GM12878 (cell line): ENCODE measurements around the gene NELFB. TPM values are rescaled to one million over a fixed set of nuclear protein-coding genes. Genes with fewer than 3 reads are reported as not detected.

Source experiments
- ATAC-seq: fragments of 200-7000 bp; cut with Tn5 transposase; 3 replicates; pipeline ENCODE4 v1.9.1; 2020; ENCODE audit warnings: mild to moderate bottlenecking, moderate library complexity
- BruUV-seq: library from RNA; stranded (reverse); fragments of 400-500 nt; replicated peaks from 2 replicates; lab custom pipeline; 2021; lab: Mats Ljungman, UMichigan
- CTCF ChIA-PET: fragments of 300-600 bp; sonication (Branson Sonifier 250); formaldehyde crosslinking; extraction: SDS; loops from one replicate; lab custom pipeline; 2021; ENCODE audit warnings: inconsistent platforms; lab: Yijun Ruan, JAX
- POLR2A ChIA-PET: fragments of 350-600 bp; formaldehyde crosslinking; extraction: SDS; loops from one replicate; lab custom pipeline; 2021; ENCODE audit warnings: inconsistent platforms; lab: Charles Lee
- RAD21 ChIA-PET: fragments of 300-600 bp; sonication (Branson Sonifier 250); formaldehyde crosslinking; loops from one replicate; lab custom pipeline; 2023; ENCODE audit warnings: antibody characterized with exemption; ENCODE audit not compliant: unreplicated experiment; lab: Charles Lee
- SMC1A ChIA-PET: fragments of 300-600 bp; sonication (Branson Sonifier 250); formaldehyde crosslinking; loops from one replicate; lab custom pipeline; 2023; ENCODE audit not compliant: unreplicated experiment, uncharacterized antibody; lab: Charles Lee
- DNase-seq: peaks from one replicate; pipeline ENCODE4 v3.0.0-alpha.2; 2011; ENCODE audit warnings: low read depth, low spot score
- FAIRE-seq: peaks from 3 replicates; lab custom pipeline; 2011; peaks lifted over from hg19 to GRCh38; lab: Jason Lieb, UNC
- H2AFZ ChIP-seq: 2 replicates; pipeline ENCODE4 v1.6.0; 2011; ENCODE audit warnings: low read depth, low read length, control low read depth; ENCODE audit not compliant: control insufficient read depth
- H3K27ac ChIP-seq: 2 replicates; pipeline ENCODE4 v1.5.1; 2011; ENCODE audit warnings: control low read depth; ENCODE audit not compliant: control insufficient read depth, insufficient read depth
- H3K27me3 ChIP-seq, 2 experiments: replicated peaks in 1 of 2; 2 replicates each; pipeline versions ENCODE4 v1.6.0 to v1.6.1; 2011; ENCODE audit warnings: low read length in 1 of 2; ENCODE audit not compliant: control insufficient read depth in 2 of 2, insufficient read depth in 2 of 2
- H3K36me3 ChIP-seq, 2 experiments: 2 replicates each; pipeline ENCODE4 v1.5.1; 2011; ENCODE audit warnings: low read length in 1 of 2; ENCODE audit not compliant: control insufficient read depth in 2 of 2, insufficient read depth in 2 of 2
- H3K4me1 ChIP-seq: 2 replicates; pipeline ENCODE4 v1.6.1; 2011; ENCODE audit warnings: mild to moderate bottlenecking, low read length, moderate library complexity, mixed read lengths; ENCODE audit not compliant: control insufficient read depth, insufficient read depth
- H3K4me2 ChIP-seq: 2 replicates; pipeline ENCODE4 v1.6.0; 2011; ENCODE audit warnings: control low read depth; ENCODE audit not compliant: control insufficient read depth, insufficient read depth
- H3K4me3 ChIP-seq: fragments of 200-600 bp; sonication (generic); 2 replicates; pipeline ENCODE4 v1.5.1; 2016
- H3K79me2 ChIP-seq: 2 replicates; pipeline ENCODE4 v1.6.0; 2011; ENCODE audit warnings: low read length; ENCODE audit not compliant: control insufficient read depth, insufficient read depth
- H3K9ac ChIP-seq: 2 replicates; pipeline ENCODE4 v1.8.0; 2011; ENCODE audit warnings: low read length, control low read depth, mixed read lengths; ENCODE audit not compliant: control insufficient read depth, insufficient read depth
- H3K9me3 ChIP-seq: replicated peaks from 3 replicates; pipeline ENCODE4 v1.5.1; 2011; ENCODE audit warnings: mild to moderate bottlenecking, low read length; ENCODE audit not compliant: control insufficient read depth, insufficient read depth
- H4K20me1 ChIP-seq: 2 replicates; pipeline ENCODE4 v1.6.0; 2011; ENCODE audit not compliant: control insufficient read depth, insufficient read depth
- BHLHE40 ChIP-seq, 2 experiments: fragments of 450-650 bp in 1 of 2; IDR thresholded peaks; 2 replicates each; pipeline ENCODE4 v1.6.1; 2011 to 2017; ENCODE audit warnings: low read depth in 2 of 2, borderline replicate concordance in 1 of 2, improper control_type of control experiment in 1 of 2, low read length in 1 of 2, mild to moderate bottlenecking in 1 of 2
- FOXK2 ChIP-seq: fragments of 450-650 bp; IDR thresholded peaks from 2 replicates; pipeline ENCODE4 v1.6.1; 2017; ENCODE audit warnings: mild to moderate bottlenecking, moderate library complexity
- MTA2 ChIP-seq: fragments of 450-650 bp; IDR thresholded peaks from 2 replicates; pipeline ENCODE4 v1.6.1; 2016; ENCODE audit warnings: low read depth, mild to moderate bottlenecking, moderate library complexity
- NFXL1 ChIP-seq: fragments of 450-650 bp; IDR thresholded peaks from 2 replicates; pipeline ENCODE4 v1.6.1; 2017; ENCODE audit warnings: antibody characterized with exemption, mild to moderate bottlenecking, borderline replicate concordance
- POU2F2 ChIP-seq: IDR thresholded peaks from 3 replicates; pipeline ENCODE4 v1.6.1; 2011; ENCODE audit warnings: low read depth, mild to moderate bottlenecking, low read length, borderline replicate concordance
- SMAD1 ChIP-seq: fragments of 450-650 bp; IDR thresholded peaks from 2 replicates; pipeline ENCODE4 v1.6.1; 2018; ENCODE audit warnings: mild to moderate bottlenecking, low read depth; ENCODE audit not compliant: partially characterized antibody
- SMARCA5 ChIP-seq: fragments of 450-650 bp; IDR thresholded peaks from 2 replicates; pipeline ENCODE4 v1.6.1; 2017; ENCODE audit warnings: mild to moderate bottlenecking
- TAF1 ChIP-seq: IDR thresholded peaks from 2 replicates; pipeline ENCODE4 v1.6.1; 2011; ENCODE audit warnings: mild to moderate bottlenecking, low read depth, low read length, borderline replicate concordance
- YBX1 ChIP-seq: fragments of 450-650 bp; IDR thresholded peaks from 2 replicates; pipeline ENCODE4 v1.6.1; 2016; ENCODE audit warnings: antibody characterized with exemption
- ZNF207 ChIP-seq: fragments of 450-650 bp; IDR thresholded peaks from 2 replicates; pipeline ENCODE4 v1.6.1; 2014; ENCODE audit warnings: antibody characterized with exemption, mild to moderate bottlenecking, borderline replicate concordance
- ZNF622 ChIP-seq: fragments of 450-650 bp; IDR thresholded peaks from 2 replicates; pipeline ENCODE4 v1.6.1; 2017; ENCODE audit warnings: mild to moderate bottlenecking, inconsistent platforms
- WGBS: methylation state at CpG from one replicate; pipeline ENCODE4 v1.1.6; 2016; ENCODE audit warnings: low lambda C conversion rate; ENCODE audit not compliant: insufficient replicate concordance, insufficient coverage; ENCODE audit errors: missing lambda C conversion rate; 5-methylcytosine and 5-hydroxymethylcytosine counted together
- in situ Hi-C: fragments of 300-500 bp; cut with MboI; formaldehyde crosslinking; loops from 9 replicates; pipeline ENCODE4 v1.14.3; 2018; ENCODE audit warnings: mixed read lengths
- intact Hi-C: fragments of 100-400 bp; cut with micrococcal nuclease; formaldehyde crosslinking; loops from one replicate; pipeline ENCODE4 v1.14.2; 2022; ENCODE audit not compliant: unreplicated experiment
- polyA plus RNA-seq, 11 experiments: library from polyadenylated mRNA; depleted of rRNA in 4 of 11; unstranded in 6 of 11; stranded (reverse) in 5 of 11; fragments of >200 nt; fragmentation: Nextera tagmentation in 4 of 11; fragmentation: Illumina TruSeq in 1 of 11; extraction: Ambion mirVana in 4 of 11; extraction: Trizol in 1 of 11; gene quantifications; 1 replicate in 1 of 11; 2 replicates in 10 of 11; pipeline versions ENCODE4 v1.2.1 to v1.2.3, GENCODE V29; 2011 to 2016; ENCODE audit warnings: inconsistent platforms in 2 of 11, missing spikeins in 2 of 11, low read depth in 1 of 11
- total RNA-seq, 4 experiments: library from RNA; depleted of rRNA in 3 of 4; stranded (reverse); fragments of >200 nt in 3 of 4; fragmentation: Illumina TruSeq in 1 of 4; extraction: Trizol in 1 of 4; gene quantifications; 2 replicates each; pipeline versions ENCODE4 v1.2.1 to v1.2.3, GENCODE V29; 2013 to 2021

NELFB gene
- total and polyA plus RNA-seq, 10 of the 15 experiments (the other 5 are each of a cell fraction or from before 2014, with no cell fraction given), result 0.19 to 63.4 (median 30.9) TPM

DNA sequence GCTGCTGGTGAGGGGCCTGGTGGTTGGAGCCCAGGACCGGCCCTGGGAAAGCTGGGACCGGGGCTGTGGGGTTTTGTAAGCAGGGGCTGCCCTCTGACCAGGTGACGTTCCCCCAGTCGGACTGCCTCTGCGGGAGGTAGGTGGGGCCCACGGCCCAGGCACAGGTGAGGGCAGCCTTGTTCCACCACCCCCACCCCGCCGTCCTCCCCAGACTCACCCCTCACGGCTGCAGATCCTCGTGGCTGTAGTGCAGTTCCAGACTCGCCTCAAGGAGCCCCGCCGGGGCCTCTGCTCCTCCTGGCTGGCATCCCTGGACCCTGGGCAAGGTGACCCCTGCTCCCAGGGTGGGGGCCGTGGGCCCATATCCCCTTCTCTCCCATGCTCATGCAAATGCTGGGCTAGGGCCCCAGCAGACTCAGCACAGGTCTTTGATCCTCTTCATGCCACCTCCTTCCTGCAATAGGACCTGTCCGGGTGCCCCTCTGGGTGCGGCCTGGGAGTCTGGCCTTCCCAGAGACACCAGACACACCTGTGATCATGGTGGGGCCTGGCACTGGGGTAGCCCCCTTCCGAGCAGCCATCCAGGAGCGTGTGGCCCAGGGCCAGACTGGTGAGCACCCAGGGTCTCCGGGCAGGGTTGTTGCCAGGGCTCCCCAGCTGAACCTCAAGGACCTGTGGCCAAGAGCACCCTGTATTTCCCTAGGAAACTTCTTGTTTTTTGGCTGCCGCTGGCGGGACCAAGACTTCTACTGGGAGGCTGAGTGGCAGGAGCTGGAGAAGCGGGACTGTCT, 39.7 kb upstream of the NELFB start:
- in situ Hi-C loops (no loop called here), intact Hi-C loops (no loop called here)
- Histone ChIP-seq H3K9ac (no peak overlapping the region), H3K4me2 (no peak overlapping the region), H3K27ac (no peak overlapping the region), H3K4me3 (no peak overlapping the region), H3K36me3 (peaks cover 0 to 2% of the 10 kb centered on the region in 2 experiments; a peak in 3 of 4 replicates), H4K20me1 (no peaks in the 10 kb centered on the region), H3K4me1 (no peaks in the 10 kb centered on the region), H3K9me3 (no peaks in the 10 kb centered on the region), H3K27me3 (no peaks in the 10 kb centered on the region), H2AFZ (no peak overlapping the region), H3K79me2 (no peaks in the 10 kb centered on the region)
- 85% methylated on average over 20 of the region's 22 CpGs for WGBS
- CTCF ChIA-PET, result no interaction called here
- ATAC-seq (no peak), DNase-seq (no peak), FAIRE-seq (no peak)
- RAD21 ChIA-PET, result no interaction called here
- SMC1A ChIA-PET, result no interaction called here
- POLR2A ChIA-PET, result interaction anchor here (1.2 kb wide), 1 partner anchor 15 kb away, joined by 4 read pairs; the partner anchor contains the start of gene TPRN
- TF ChIP-seq MTA2, result no peak
- TF ChIP-seq SMARCA5, result no peak
- no peak for TF ChIP-seq TAF1
- no peak for TF ChIP-seq FOXK2
- TF ChIP-seq SMAD1, result no peak
- no peak for TF ChIP-seq POU2F2
- no peak for TF ChIP-seq YBX1
- TF ChIP-seq ZNF622, result no peak
- no peak for TF ChIP-seq ZNF207
- no peak for TF ChIP-seq NFXL1
- no peak for TF ChIP-seq BHLHE40 (IDR thresholded peaks at IDR 0.05; ENCODE audit: borderline replicate concordance in 1 of 2, low read depth in 2 of 2, low read length in 1 of 2)
- BruUV-seq, result no TSS peak
